ENCODE measurements around the gene CASS4. TPM values are rescaled to one million over a fixed set of nuclear protein-coding genes. Genes with fewer than 3 reads are reported as not detected.

CASS4 gene
- total RNA-seq, 2 experiments from 2014 or later: 3.5 to 3.7 TPM

DNA sequence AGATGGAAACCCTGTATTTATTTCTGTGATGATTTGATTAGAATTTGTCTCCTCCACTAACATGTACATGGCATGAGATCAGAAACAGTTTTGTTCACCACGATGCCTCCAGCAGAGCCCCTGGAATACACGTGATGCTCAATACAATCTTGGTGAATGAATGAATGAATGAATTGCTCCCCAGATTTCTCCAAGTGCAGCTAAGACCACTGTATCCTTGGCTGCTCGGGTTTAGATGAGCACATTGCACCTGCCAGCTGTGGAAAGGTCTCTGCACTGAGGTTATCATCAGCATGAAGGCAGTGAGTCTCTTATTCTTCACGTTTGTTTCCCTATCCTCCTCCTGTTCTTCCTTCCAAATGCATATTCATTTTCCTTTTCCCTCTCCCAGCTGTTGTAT is 17.9 kb downstream of the CASS4 start:
- H3K36me3 Mint-ChIP-seq (ENCODE audit: low read depth): peaks cover 8% of the 10 kb centered on the region
- H3K27ac Mint-ChIP-seq: peak overlapping the region; percentile 95
- peaks cover 73% of the 10 kb centered on the region for H3K4me1 Mint-ChIP-seq (ENCODE audit: low read depth)
- H3K9me3 Mint-ChIP-seq: no peaks in the 10 kb centered on the region
- no peak for DNase-seq
- ATAC-seq: no peak
- TF ChIP-seq, protein P1, sequence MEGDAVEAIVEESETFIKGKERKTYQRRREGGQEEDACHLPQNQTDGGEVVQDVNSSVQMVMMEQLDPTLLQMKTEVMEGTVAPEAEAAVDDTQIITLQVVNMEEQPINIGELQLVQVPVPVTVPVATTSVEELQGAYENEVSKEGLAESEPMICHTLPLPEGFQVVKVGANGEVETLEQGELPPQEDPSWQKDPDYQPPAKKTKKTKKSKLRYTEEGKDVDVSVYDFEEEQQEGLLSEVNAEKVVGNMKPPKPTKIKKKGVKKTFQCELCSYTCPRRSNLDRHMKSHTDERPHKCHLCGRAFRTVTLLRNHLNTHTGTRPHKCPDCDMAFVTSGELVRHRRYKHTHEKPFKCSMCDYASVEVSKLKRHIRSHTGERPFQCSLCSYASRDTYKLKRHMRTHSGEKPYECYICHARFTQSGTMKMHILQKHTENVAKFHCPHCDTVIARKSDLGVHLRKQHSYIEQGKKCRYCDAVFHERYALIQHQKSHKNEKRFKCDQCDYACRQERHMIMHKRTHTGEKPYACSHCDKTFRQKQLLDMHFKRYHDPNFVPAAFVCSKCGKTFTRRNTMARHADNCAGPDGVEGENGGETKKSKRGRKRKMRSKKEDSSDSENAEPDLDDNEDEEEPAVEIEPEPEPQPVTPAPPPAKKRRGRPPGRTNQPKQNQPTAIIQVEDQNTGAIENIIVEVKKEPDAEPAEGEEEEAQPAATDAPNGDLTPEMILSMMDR (IDR thresholded peaks at IDR 0.05): no peak
- no peaks in the 10 kb centered on the region for H3K27me3 Mint-ChIP-seq
- CTCF ChIA-PET: interaction anchor here (6.3 kb wide), 1 partner anchor 13 kb away, joined by 35 read pairs; no protein-coding TSS in a partner anchor
- peak overlapping the region; percentile 69 for H3K4me3 Mint-ChIP-seq
- POLR2A ChIA-PET: interaction anchor here (2.1 to 3.7 kb wide), 4 partner anchors 10 to 38 kb away, joined by 4 to 27 read pairs (median 8); partner anchors contain the start of genes AURKA and CSTF1
- intact Hi-C loops (cut with micrococcal nuclease): no loop called here

DNA sequence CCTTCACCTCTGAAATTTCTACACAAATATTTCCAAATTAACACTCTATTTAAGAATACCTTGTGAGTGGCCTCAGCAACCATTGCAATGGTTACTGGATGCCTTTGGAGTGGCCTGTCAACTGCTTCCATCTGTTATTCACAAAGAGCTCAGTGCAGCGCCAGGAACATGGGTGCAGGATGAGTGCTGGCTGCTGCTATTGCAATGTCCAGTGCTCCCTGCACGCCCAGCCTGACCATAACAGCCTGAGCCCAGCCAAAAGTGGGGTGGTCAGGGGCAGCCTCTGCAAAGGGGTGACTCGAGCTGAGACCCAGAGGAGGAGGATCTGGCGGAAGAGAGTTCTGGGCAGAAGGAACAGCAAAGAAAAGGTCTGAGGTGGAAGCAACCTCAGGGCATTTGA is 18.4 kb downstream of the CASS4 start:
- Mint-ChIP-seq H3K9me3 (no peaks in the 10 kb centered on the region), H3K36me3 (ENCODE audit: low read depth) (peaks cover 8% of the 10 kb centered on the region), H3K4me1 (ENCODE audit: low read depth) (peaks cover 70% of the 10 kb centered on the region), H3K4me3 (peak overlapping the region; percentile 69), H3K27ac (peak overlapping the region; percentile 95), H3K27me3 (no peaks in the 10 kb centered on the region)
- ATAC-seq (no peak), DNase-seq (no peak)
- TF ChIP-seq, protein P1 (IDR thresholded peaks at IDR 0.05): no peak
- ChIA-PET CTCF (interaction anchor here (6.3 kb wide), 1 partner anchor 14 kb away, joined by 35 read pairs; no protein-coding TSS in a partner anchor), POLR2A (interaction anchor here (2.1 to 3.7 kb wide), 4 partner anchors 9 to 38 kb away, joined by 4 to 27 read pairs (median 8); partner anchors contain the start of genes AURKA and CSTF1)
- intact Hi-C loops (cut with micrococcal nuclease): no loop called here

DNA sequence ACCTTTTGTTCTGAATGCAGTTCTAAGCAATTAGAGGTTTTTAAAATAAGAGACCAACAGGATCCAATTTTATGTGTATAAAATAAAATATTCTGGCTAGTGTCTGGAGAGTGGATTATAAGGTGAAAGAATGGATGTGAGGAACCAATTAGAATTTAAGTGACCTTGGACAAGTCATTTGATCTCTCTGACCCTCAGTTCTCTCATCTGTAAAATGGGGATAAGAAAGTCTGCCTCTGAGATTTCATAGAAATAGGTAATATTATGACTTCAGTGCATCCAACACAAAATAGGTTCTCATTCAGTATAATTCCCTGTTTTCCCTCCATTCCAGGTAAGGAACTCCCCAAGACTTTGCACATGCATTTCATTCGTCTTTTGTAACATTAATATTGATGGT is 18.9 kb downstream of the CASS4 start:
- intact Hi-C loops (cut with micrococcal nuclease): no loop called here
- TF ChIP-seq, protein P1 (IDR thresholded peaks at IDR 0.05): no peak
- DNase-seq: no peak
- Mint-ChIP-seq H3K36me3 (ENCODE audit: low read depth) (peaks cover 8% of the 10 kb centered on the region), H3K9me3 (no peaks in the 10 kb centered on the region), H3K27ac (peak overlapping the region; percentile 95), H3K4me3 (no peak overlapping the region), H3K27me3 (no peaks in the 10 kb centered on the region), H3K4me1 (ENCODE audit: low read depth) (peaks cover 68% of the 10 kb centered on the region)
- ATAC-seq: no peak
- POLR2A ChIA-PET: interaction anchor here (2.1 to 3.7 kb wide), 2 partner anchors 11 to 12 kb away, joined by 5 to 27 read pairs; no protein-coding TSS in a partner anchor
- CTCF ChIA-PET: interaction anchor here (6.3 kb wide), 1 partner anchor 14 kb away, joined by 35 read pairs; no protein-coding TSS in a partner anchor

DNA sequence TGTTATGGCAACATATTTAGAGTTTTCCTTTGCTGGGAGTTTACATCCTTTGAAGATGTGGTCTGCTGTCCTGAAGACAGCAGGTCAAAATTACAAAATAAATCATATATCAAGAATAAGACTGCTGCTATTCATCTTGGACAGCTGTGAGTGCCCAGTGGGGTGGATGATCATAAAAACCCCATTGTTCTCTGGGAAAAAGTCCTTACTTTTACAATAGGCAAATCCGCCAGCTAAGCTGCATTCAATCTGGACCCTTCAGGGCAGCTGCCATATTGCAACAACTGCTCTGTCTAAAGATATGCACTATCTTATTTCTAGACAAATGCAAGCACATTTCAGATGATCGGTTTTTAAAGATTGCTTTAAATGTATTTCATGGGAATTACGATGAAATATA is 19.4 kb downstream of the CASS4 start:
- Mint-ChIP-seq H3K9me3 (no peaks in the 10 kb centered on the region), H3K4me3 (no peak overlapping the region), H3K27me3 (no peaks in the 10 kb centered on the region), H3K27ac (no peak overlapping the region), H3K4me1 (ENCODE audit: low read depth) (peaks cover 65% of the 10 kb centered on the region), H3K36me3 (ENCODE audit: low read depth) (peaks cover 8% of the 10 kb centered on the region)
- CTCF ChIA-PET: interaction anchor here (6.3 kb wide), 1 partner anchor 15 kb away, joined by 35 read pairs; no protein-coding TSS in a partner anchor
- TF ChIP-seq, protein P1 (IDR thresholded peaks at IDR 0.05): no peak
- DNase-seq (no peak), ATAC-seq (no peak)
- intact Hi-C loops (cut with micrococcal nuclease): no loop called here
- POLR2A ChIA-PET: interaction anchor here (1.4 to 3.7 kb wide), 3 partner anchors 10 to 12 kb away, joined by 3 to 27 read pairs (median 5); no protein-coding TSS in a partner anchor

DNA sequence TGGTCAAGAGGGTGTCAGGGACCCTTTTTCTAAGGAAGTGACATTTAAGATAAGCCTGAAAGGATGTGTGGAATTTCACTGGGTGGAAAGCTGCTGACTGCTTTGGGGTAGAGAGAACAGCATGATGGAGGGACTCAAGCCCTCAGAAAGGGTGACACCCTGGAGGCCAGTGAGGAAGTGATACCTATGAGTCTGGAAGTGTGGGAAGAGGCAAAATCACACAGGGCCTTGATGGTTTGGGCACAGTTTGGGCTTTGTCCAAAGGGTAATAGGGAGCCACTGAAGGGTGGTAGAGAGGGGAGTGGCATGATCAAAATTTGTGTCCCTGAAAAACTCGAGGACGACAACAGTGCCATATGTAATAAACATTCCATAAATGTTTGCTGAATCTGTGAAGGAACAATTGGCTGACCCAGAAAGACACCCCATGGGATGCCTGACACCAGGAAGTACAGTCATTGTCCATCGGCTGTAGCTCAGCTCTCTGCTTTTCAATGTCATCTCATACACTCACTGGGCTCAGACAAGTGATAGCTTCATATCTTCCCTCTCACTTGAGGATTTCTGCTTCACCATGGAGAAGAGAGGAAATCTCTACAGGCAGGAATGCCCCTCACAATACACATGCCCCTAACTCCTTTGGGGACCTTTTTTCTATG is 21.3 kb downstream of the CASS4 start:
- H3K4me3 Mint-ChIP-seq: no peak overlapping the region
- DNase-seq (no peak), ATAC-seq (peak; percentile 39)
- H3K9me3 Mint-ChIP-seq: no peaks in the 10 kb centered on the region
- intact Hi-C loops (cut with micrococcal nuclease): no loop called here
- ChIA-PET POLR2A (interaction anchor here (0.9 to 2.3 kb wide), 8 partner anchors 10 to 21 kb away, joined by 3 to 10 read pairs (median 3); no protein-coding TSS in a partner anchor), CTCF (interaction anchor here (1.2 to 6.3 kb wide), 4 partner anchors 9 to 17 kb away, joined by 3 to 35 read pairs (median 4); no protein-coding TSS in a partner anchor)
- peaks cover 10% of the 10 kb centered on the region for H3K36me3 Mint-ChIP-seq (ENCODE audit: low read depth)
- TF ChIP-seq, protein P1 (IDR thresholded peaks at IDR 0.05): no peak
- H3K4me1 Mint-ChIP-seq (ENCODE audit: low read depth): peaks cover 60% of the 10 kb centered on the region
- no peaks in the 10 kb centered on the region for H3K27me3 Mint-ChIP-seq
- H3K27ac Mint-ChIP-seq: peak overlapping the region; percentile 86
